Fibroblast of villous mesenchyme (primary cell): Measurements from ENCODE around the gene ATOH7. TPM values are rescaled to one million over a fixed set of nuclear protein-coding genes. Genes with fewer than 3 reads are reported as not detected.
"Not testable (repeated sequence)": the region's sequence is repeated elsewhere in the genome, so short reads cannot be mapped to it uniquely, and the experiment has no call there.

ENCODE experiments used
- DNase-seq: peaks from one replicate; pipeline ENCODE4 v3.0.0-alpha.2; 2010; ENCODE audit warnings: low read depth
- H3K4me3 ChIP-seq: 2 replicates; pipeline ENCODE4 v1.5.1; 2011; ENCODE audit warnings: low read depth, mild to moderate bottlenecking, low read length
- total RNA-seq: library from RNA; depleted of rRNA; stranded (reverse); fragments of >200 nt; gene quantifications from 2 replicates; pipeline ENCODE4 v1.2.3, GENCODE V29; 2012
- TF ChIP-seq, protein P1 (sequence below): IDR thresholded peaks from 2 replicates; pipeline ENCODE4 v1.5.1; 2012; ENCODE audit warnings: low read depth, mild to moderate bottlenecking, low read length; ENCODE audit not compliant: insufficient read depth

The ATOH7 gene
- total RNA-seq: under 0.01 TPM in 1 of 2 replicates, not detected in the other

- DNase-seq: no peak
- TF ChIP-seq, protein P1, sequence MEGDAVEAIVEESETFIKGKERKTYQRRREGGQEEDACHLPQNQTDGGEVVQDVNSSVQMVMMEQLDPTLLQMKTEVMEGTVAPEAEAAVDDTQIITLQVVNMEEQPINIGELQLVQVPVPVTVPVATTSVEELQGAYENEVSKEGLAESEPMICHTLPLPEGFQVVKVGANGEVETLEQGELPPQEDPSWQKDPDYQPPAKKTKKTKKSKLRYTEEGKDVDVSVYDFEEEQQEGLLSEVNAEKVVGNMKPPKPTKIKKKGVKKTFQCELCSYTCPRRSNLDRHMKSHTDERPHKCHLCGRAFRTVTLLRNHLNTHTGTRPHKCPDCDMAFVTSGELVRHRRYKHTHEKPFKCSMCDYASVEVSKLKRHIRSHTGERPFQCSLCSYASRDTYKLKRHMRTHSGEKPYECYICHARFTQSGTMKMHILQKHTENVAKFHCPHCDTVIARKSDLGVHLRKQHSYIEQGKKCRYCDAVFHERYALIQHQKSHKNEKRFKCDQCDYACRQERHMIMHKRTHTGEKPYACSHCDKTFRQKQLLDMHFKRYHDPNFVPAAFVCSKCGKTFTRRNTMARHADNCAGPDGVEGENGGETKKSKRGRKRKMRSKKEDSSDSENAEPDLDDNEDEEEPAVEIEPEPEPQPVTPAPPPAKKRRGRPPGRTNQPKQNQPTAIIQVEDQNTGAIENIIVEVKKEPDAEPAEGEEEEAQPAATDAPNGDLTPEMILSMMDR: no peak
- H3K4me3 ChIP-seq: peak within 1 kb of the TSS; percentile 69
Measured at GRCh38 chr10:68231817-68232251, at the start of gene ATOH7. Gene ATOH7, minus strand, starts transcription at chr10:68232113. Its CDS starts 436 bp downstream, at chr10:68231677.

GRCh38 chr10:68280758-68281157 lies 48.8 kb upstream of the ATOH7 start:
- TF ChIP-seq, protein P1: no peak
- no peak for DNase-seq
- no peak overlapping the region for H3K4me3 ChIP-seq

DNA sequence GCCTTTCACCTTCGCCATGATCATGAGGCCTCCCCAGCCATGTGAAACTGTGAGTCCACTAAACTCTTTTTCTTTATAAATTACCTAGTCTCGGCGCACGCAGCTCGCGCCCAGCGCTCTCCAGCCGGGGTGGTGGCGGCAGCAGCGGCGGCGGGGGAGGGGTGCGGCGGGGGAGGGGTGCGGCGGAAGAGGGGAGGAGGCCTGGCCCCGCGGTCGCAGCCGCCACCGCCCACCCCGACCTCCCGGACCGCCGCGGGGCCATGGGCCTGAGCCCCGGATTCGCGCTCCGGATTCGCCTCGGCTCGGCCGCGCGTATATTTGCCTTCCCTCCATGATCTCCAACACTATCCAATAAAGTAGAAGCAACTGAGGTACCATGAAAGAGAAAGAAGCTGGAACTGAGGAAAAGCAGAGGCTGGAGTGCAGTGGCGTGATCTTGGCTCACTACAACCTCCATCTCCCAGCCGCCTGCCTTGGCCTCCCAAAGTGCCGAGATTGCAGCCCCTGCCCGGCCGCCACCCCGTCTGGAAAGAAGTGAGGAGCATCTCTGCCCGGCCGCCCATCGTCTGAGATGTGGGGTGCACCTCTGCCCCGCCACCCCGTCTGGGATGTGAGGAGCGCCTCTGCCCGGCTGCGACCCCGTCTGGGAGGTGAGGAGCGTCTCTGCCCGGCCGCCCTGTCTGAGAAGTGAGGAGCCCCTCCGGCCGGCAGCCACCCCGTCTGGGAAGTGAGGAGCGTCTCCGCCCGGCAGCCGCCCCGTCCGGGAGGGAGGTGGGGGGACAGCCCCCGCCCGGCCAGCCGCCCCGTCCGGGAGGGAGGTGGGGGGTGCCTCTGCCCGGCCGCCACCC lies 47.2 kb upstream of the ATOH7 start:
- DNase-seq, H3K4me3 ChIP-seq: not testable (repeated sequence)

GRCh38 chr10:68277814-68278213 lies 45.9 kb upstream of the ATOH7 start:
- not testable (repeated sequence) for H3K4me3 ChIP-seq, DNase-seq

DNA sequence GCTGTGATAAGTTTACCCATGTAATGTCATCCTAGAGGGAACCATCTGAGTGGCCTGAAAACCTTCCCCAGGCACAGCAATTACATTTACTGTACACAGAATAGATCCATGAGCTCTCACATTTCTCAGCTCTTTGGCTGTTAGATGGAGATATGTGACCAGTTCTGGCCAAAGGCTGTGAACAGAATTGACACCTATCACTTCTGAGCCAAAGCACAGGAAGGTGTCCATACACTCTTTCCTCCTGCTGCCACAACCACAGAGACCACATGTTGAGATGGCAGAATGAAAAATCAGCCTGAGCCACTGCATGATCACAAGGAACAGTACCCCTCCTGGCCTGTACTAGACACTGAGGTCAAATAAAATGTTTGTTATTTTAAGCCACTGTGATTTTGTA lies 44.3 kb upstream of the ATOH7 start:
- no peak for DNase-seq
- no peak overlapping the region for H3K4me3 ChIP-seq
- TF ChIP-seq, protein P1: no peak

GRCh38 chr10:68275600-68276126 lies 43.8 kb upstream of the ATOH7 start:
- DNase-seq: no peak
- no peak overlapping the region for H3K4me3 ChIP-seq
- TF ChIP-seq, protein P1: no peak

- TF ChIP-seq, protein P1: no peak
- H3K4me3 ChIP-seq: no peak overlapping the region
- no peak for DNase-seq
Measured at GRCh38 chr10:68272833-68273232, 40.9 kb upstream of the ATOH7 start.
